ENCODE results near the gene GRK6. TPM values are rescaled to one million over a fixed set of nuclear protein-coding genes. Genes with fewer than 3 reads are reported as not detected.

GRK6 gene
- total RNA-seq, 1 experiment from 2014 or later = 82.3 TPM

GRCh38 chr5:177430140-177430951 lies 3.9 kb downstream of the GRK6 start:
- Histone ChIP-seq H3K27ac (no peak overlapping the region), H3K36me3 (ENCODE audit: low read depth) (no peaks in the 10 kb centered on the region), H3K9me3 (ENCODE audit: insufficient read depth, low read depth) (no peaks in the 10 kb centered on the region), H3K9me2 (ENCODE audit: insufficient read depth) (no peaks in the 10 kb centered on the region), H3K27me3 (ENCODE audit: insufficient read depth, low read depth) (no peaks in the 10 kb centered on the region), H3K79me2 (ENCODE audit: low read depth) (peaks cover 35% of the 10 kb centered on the region), H4K20me1 (ENCODE audit: insufficient read depth) (peaks cover 29% of the 10 kb centered on the region), H3K4me2 (no peak overlapping the region), H3F3A (ENCODE audit: insufficient read depth, low read depth) (peaks cover 11% of the 10 kb centered on the region; the same call in 1 of the 2 replicates), H3K4me3 (no peak overlapping the region), H3K4me1 (replicated peaks; ENCODE audit: insufficient read depth) (peaks cover 18% of the 10 kb centered on the region), H2AFZ (no peak overlapping the region)
- intact Hi-C loops (cut with micrococcal nuclease; ENCODE audit: unreplicated experiment) = no loop called here
- ChIA-PET POLR2A (ENCODE audit: unreplicated experiment) (no interaction called here), CTCF (no interaction called here)
- BruUV-seq (replicated peaks) = no TSS peak
- TF ChIP-seq EZH2 (IDR thresholded peaks at IDR 0.05; ENCODE audit: low read depth) (no peak), CTCF (conservative IDR thresholded peaks at IDR 0.05) (no peak)
- DNase-seq = no peak

- Histone ChIP-seq H2AFZ (no peak overlapping the region), H3F3A (ENCODE audit: insufficient read depth, low read depth) (peaks cover 9% of the 10 kb centered on the region; the same call in 1 of the 2 replicates), H3K9me3 (ENCODE audit: insufficient read depth, low read depth) (no peaks in the 10 kb centered on the region), H3K4me2 (no peak overlapping the region), H3K79me2 (ENCODE audit: low read depth) (peaks cover 35% of the 10 kb centered on the region), H3K27me3 (ENCODE audit: insufficient read depth, low read depth) (no peaks in the 10 kb centered on the region), H3K4me1 (replicated peaks; ENCODE audit: insufficient read depth) (peaks cover 15% of the 10 kb centered on the region), H3K9me2 (ENCODE audit: insufficient read depth) (no peaks in the 10 kb centered on the region), H3K4me3 (no peak overlapping the region), H3K27ac (no peak overlapping the region), H3K36me3 (ENCODE audit: low read depth) (no peaks in the 10 kb centered on the region), H4K20me1 (ENCODE audit: insufficient read depth) (peaks cover 29% of the 10 kb centered on the region)
- intact Hi-C loops (cut with micrococcal nuclease; ENCODE audit: unreplicated experiment) = no loop called here
- no TSS peak for BruUV-seq (replicated peaks)
- POLR2A ChIA-PET (ENCODE audit: unreplicated experiment) = no interaction called here
- CTCF ChIA-PET = no interaction called here
- DNase-seq = no peak
- TF ChIP-seq EZH2 (IDR thresholded peaks at IDR 0.05; ENCODE audit: low read depth) = no peak
- no peak for TF ChIP-seq CTCF (conservative IDR thresholded peaks at IDR 0.05)
These were observed 4.5 kb downstream of the GRK6 start for GRCh38 chr5:177430972-177431316.

GRCh38 chr5:177431317-177432142 lies 5.1 kb downstream of the GRK6 start:
- Histone ChIP-seq H3F3A (ENCODE audit: insufficient read depth, low read depth) (peaks cover 10% of the 10 kb centered on the region; the same call in 1 of the 2 replicates), H3K79me2 (ENCODE audit: low read depth) (peaks cover 35% of the 10 kb centered on the region), H3K36me3 (ENCODE audit: low read depth) (no peaks in the 10 kb centered on the region), H3K27ac (no peak overlapping the region), H3K4me1 (replicated peaks; ENCODE audit: insufficient read depth) (peaks cover 15% of the 10 kb centered on the region), H3K4me2 (no peak overlapping the region), H3K27me3 (ENCODE audit: insufficient read depth, low read depth) (no peaks in the 10 kb centered on the region), H3K4me3 (no peak overlapping the region), H3K9me3 (ENCODE audit: insufficient read depth, low read depth) (no peaks in the 10 kb centered on the region), H4K20me1 (ENCODE audit: insufficient read depth) (peaks cover 29% of the 10 kb centered on the region), H3K9me2 (ENCODE audit: insufficient read depth) (no peaks in the 10 kb centered on the region), H2AFZ (no peak overlapping the region)
- CTCF ChIA-PET = interaction anchor here (0.8 kb wide), 1 partner anchor 28 kb away, joined by 7 read pairs; no protein-coding TSS in a partner anchor
- no TSS peak for BruUV-seq (replicated peaks)
- POLR2A ChIA-PET (ENCODE audit: unreplicated experiment) = no interaction called here
- no peak for DNase-seq
- TF ChIP-seq CTCF (conservative IDR thresholded peaks at IDR 0.05) (no peak), EZH2 (IDR thresholded peaks at IDR 0.05; ENCODE audit: low read depth) (no peak)
- intact Hi-C loops (cut with micrococcal nuclease; ENCODE audit: unreplicated experiment) = no loop called here
